GM20000 (cell line): Measurements from ENCODE around the gene FIZ1.

Source experiments
- DNase-seq: peaks from one replicate; pipeline ENCODE4 v3.0.0; 2012; ENCODE audit warnings: low spot score
- TF ChIP-seq, protein P1 (sequence below): IDR thresholded peaks from 2 replicates; pipeline ENCODE4 v1.5.1; 2012; ENCODE audit warnings: mild to moderate bottlenecking, control low read depth; ENCODE audit errors: extremely low read depth, missing control alignments

Gene FIZ1

DNA sequence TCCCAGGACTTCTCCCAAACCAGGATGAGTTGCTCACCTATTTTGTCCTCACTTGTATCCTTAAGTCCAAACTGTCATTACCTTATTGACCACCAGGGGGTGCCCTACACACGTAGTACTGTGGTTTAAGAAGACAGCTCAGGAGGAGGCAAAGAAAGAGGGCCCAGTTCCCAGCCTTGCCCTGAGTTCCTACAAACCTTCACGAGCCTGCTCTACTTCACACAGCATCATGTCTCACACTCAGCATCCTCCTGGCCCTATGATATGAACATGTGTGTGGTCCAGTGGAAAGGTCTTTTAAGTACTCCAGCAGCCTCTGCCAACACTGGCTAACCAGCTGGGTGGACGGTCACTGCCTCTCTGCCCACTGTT lies 33.1 kb upstream of the FIZ1 start:
- peak; percentile 66 for DNase-seq
- TF ChIP-seq, protein P1, sequence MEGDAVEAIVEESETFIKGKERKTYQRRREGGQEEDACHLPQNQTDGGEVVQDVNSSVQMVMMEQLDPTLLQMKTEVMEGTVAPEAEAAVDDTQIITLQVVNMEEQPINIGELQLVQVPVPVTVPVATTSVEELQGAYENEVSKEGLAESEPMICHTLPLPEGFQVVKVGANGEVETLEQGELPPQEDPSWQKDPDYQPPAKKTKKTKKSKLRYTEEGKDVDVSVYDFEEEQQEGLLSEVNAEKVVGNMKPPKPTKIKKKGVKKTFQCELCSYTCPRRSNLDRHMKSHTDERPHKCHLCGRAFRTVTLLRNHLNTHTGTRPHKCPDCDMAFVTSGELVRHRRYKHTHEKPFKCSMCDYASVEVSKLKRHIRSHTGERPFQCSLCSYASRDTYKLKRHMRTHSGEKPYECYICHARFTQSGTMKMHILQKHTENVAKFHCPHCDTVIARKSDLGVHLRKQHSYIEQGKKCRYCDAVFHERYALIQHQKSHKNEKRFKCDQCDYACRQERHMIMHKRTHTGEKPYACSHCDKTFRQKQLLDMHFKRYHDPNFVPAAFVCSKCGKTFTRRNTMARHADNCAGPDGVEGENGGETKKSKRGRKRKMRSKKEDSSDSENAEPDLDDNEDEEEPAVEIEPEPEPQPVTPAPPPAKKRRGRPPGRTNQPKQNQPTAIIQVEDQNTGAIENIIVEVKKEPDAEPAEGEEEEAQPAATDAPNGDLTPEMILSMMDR = peak; percentile 78

DNA sequence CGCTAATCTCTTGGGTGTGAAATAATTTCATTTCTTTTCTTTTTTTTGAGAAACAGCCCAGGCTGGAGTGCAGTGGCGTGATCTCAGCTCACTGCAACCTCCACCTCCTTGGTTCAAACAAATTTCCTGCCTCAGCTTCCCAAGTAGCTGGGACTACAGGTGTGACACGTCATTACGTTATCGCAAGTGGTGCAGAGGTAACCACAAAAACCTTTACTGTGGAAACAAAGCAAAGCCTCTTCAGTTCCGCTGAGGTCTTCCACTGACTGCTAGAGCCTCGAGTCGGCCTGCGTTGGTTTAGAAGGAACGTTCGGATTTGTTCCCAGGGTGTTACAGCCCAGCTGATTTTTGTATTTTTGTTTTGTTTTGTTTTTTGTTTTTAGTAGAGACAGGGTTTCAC lies 27.0 kb upstream of the FIZ1 start:
- TF ChIP-seq, protein P1 = no peak
- no peak for DNase-seq

- DNase-seq = no peak
Measured at GRCh38 chr19:55625004-55625326, 25.6 kb upstream of the FIZ1 start.

DNA sequence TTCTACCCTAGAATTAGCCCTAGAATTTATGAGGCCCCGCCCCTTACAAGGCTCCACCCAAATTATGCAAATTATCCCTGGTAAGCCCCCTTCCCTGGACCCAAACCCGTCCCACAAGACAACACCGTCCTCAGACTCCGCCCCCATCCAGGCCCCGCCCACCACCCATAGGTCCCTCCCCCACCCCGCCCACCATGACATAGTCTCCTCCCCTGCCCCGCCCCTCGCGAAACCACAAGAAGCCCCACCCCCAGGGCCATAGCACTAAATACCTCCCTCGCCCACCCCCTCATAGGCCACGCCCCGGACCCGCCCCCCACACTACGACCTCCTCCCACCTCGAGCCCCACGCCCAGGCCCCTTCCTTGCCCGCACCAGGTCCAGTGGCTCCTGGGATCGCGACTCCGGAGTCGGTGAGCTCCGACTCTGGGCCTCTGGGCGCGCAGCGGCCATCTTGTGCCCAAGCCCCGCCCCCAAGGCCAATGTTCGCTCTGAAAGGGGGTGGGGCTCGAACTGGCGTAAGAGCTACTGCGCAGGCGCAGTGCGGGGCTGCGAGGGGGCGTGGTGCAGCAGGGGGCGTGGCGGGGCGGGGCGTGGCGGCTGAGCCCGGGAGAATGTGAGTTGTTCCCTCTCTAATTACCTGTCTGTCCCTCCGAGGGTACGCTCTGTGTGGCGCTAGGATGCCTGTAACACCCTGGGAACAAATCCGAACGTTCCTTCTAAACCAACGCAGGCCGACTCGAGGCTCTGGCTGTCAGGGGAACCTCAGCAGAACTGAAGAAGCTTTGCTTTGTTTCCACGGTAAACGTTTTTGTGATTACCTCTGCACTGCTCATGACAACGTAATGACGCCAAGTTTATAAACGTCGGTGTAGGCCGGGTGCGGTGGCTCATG lies 25.0 kb upstream of the FIZ1 start, which contains the start of gene ZNF784:
Gene ZNF784, minus strand, starts transcription at position 458 of the 895 bp plus-strand sequence. Its CDS starts 5 bp downstream, at position 453.
- peak; percentile 96 for DNase-seq
- TF ChIP-seq, protein P1 = no peak

More at GRCh38 chr19:55625004-55625326, 25.6 kb upstream of the FIZ1 start:
- TF ChIP-seq, protein P1 = no peak

DNA sequence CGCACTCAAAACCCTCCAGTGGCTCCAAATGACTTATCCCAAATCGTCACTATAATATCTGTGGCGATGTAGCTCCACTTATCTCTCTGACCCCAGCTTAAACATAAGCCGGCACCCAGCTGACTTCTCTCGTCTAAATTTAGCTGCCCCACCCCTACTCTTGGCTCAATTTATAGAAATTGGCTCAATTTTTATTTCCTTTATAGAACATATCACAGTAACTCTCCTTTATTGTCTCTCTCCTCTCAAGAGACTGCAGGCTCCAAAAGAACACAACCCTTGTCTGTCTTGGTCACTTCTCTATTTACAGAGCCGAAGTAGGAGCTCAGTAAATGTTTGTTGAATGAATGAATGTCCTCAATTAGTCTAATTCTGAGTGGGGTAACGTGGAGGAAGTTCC lies 24.2 kb upstream of the FIZ1 start:
- no peak for DNase-seq

DNA sequence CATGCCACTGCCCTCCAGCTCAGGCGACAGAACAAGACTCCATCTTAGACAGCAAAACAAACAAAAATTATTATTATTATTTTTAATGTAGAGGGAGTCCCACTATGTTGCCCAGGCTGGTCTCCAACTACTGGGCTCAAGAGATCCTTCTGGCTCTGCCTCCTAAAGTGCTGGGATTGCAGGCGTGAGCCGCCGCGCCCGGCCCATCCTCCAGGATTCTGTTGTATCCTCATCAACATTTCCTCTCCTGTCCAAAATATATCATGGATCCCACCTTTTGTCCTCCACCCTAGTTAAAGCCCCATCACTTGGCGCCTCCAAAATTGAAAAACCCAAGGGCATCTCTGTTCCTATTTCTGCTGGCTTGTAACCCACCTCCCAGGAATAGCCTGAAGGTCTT lies 23.8 kb upstream of the FIZ1 start:
- TF ChIP-seq, protein P1 = no peak
- DNase-seq = no peak

More for the DNA sequence above, 24.2 kb upstream of the FIZ1 start:
- TF ChIP-seq, protein P1 = no peak

GRCh38 chr19:55622242-55622969 lies 23.1 kb upstream of the FIZ1 start:
- TF ChIP-seq, protein P1 = no peak
- peak; percentile 33 for DNase-seq
